ENCODE results near the gene SRGAP3. TPM values are rescaled to one million over a fixed set of nuclear protein-coding genes. Genes with fewer than 3 reads are reported as not detected.

Gene SRGAP3
- polyA plus RNA-seq, 3 donors: 0.90 to 1.7 (median 1.4) TPM

DNA sequence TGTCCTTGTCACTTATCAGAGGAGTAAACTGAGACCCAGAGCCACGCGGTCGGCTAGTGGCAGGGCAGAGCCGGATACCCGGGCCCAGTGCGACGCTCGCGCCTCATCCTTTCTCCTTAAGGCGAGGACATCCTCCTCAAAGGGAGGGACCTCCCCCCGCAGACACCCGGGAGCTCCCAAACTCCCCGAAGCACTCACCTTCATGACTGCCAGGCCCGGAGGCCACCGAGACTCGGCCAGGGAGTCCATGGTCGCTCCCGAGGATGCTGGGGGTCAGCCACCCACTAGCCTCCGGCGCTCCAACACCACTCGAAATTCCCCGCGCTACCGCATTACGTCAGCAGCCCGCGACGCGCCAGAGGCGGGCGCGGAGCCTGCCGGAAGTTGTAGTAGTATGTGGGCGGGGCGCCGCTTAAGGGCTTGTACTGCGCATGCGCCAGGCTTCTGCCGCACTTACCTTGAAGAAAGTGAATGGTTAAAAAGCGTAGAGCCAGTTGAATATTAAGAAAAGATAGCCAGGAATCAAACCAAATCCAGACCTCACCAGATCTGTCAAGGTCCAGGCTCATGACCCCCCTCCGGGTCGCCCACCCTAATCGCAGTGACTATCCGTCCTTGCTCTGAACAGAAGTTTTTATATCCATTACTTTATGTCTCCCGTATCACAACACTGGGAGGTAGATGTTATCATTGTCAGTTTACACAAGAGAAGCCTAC is 286.2 kb downstream of the SRGAP3 start, which contains the start of gene RAD18:
TSS of gene RAD18 (minus strand) at position 336 of the 717 bp plus-strand sequence. CDS start at position 249, 87 bp downstream.
- no peak within 1 kb of the TSS for H3K27ac ChIP-seq (ENCODE audit: low read depth, low read length)
- 0 to 1% (median 1%) methylated on average over 45 of the region's 45 CpGs for whole genome bisulfite sequencing, 3 donors

DNA sequence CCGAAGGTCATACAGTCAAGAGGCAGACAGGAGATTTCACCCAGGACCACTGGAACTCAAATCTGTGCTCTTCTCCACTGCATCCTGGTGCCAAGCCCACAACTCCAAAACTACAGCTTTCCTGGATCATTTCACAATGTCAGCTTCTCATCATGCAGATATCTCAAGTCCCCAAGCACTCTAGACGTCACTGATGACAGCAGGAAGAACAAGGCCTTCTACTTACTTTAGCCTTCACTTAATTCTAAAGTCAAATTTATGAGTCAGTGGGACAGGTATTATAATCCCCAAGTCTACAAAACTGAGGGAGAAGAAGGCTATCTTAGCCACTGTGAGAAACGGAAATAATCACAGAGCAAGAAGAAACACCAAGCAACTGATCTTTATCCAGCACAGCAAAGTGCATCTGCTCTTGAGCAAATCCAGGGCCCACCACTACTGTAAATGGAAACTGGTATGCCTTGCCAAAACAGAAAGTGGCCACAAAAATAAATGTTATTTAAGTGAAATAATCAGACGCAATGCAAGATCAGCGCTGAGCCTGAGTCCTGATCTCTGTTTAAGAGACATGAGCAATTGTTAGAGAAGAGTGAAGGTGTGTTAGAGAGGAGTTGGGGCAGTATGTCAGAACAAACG is 287.1 kb downstream of the SRGAP3 start:
- no peak overlapping the region for H3K27ac ChIP-seq (ENCODE audit: low read depth, low read length)
- WGBS, 3 donors: 32 to 33% (median 33%) methylated on average over 6 of the region's 6 CpGs

DNA sequence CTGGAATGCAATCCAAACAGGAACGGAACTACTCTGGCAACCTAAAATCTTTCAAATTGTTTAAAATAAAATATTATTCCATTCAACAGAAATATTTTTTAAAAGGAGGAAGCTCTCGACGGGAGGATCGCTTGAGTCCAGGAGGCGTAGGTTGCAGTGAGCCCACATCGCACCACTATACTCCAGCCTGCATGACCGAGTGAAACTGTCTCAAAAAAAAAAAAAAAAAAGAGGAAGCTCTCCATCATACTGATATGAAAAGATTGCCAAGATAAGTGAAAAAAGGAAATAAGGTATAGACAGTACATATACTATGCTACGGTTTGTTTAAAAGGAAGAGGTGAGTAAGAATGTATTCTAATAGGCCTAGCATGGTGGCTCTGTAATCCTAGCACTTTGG is 289.8 kb downstream of the SRGAP3 start:
- 50 to 91% (median 53%) methylated on average over 8 of the region's 8 CpGs for WGBS, 3 donors
- H3K27ac ChIP-seq (ENCODE audit: low read depth, low read length): no peak overlapping the region

DNA sequence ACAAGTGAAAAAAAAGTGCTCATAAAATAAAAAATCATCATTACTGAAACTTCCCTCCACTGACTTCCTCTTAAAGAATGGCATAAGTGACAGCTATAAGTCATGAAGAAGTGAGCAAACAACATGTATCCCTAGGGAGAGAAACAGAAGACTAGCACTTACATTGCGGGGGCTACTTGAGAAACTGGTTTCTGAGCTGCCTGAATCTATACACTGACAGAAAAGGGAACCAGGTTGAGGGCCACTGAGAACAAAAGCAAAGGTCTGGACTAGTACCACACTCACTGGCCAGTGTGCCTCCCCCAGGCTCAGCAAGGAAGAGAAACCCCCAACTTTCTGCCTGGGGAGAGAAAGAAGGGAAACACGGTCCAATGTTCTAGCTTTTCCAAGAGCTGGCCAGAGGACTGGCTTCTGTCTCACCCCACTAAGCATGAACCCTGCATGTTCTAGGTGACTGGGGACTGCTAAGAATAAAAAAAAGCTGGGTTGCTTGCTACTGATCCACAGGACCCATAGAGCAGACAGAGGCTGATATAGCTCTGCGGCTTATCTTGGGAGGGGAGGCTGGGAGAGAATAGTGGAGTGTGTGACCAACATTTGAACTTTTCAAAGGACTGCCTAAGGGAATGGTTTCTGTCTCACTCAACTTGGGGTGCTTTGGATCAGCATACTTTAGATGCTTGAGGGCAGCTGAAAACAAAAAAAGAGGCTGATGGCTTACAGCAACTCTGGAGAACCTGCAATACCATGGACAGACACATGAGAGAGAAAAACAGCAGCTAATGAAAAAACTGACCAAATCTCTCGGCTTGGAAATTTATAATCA is 294.3 kb downstream of the SRGAP3 start:
- WGBS, 3 donors: 81 to 89% (median 87%) methylated on average over 4 of the region's 4 CpGs
- H3K27ac ChIP-seq (ENCODE audit: low read depth, low read length): no peak overlapping the region

DNA sequence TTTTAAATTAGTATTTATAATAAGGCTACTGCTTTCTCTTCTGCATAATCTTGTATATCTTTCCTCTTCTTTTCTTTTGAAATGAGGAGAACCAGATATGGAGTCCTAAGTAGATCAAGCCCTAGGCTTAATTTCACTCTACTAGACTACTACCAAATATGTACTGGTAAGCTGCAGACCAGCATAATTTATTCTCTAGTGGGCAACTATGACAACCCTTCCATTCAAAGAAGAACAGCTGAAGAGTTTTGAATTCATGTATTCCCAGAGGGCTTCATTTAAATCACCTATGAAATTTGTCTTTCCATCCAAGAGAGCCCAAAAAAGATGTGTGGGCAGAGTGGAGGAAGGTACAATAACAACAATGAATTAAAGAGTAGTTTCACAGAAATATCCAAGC is 296.1 kb downstream of the SRGAP3 start:
- no peak overlapping the region for H3K27ac ChIP-seq (ENCODE audit: low read depth, low read length)

DNA sequence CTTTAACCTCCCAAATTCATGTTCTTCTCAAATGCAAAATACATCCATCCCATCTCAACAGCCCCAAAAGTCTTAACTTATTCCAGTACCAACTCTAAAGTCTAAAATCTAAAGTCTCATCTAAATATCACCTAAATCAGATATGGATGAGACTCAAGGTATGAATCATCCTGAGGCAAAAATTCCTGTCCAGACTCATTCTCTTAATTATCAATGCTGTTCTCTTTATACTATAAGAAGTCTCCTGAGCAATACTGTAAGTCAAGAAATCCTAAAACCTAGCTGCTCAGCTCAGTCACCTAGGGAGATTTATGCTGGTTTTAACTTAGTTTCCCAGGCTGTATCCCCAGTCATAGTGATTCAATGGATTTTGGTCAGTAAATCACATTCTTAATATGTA is 297.3 kb downstream of the SRGAP3 start:
- H3K27ac ChIP-seq (ENCODE audit: low read depth, low read length): no peak overlapping the region

DNA sequence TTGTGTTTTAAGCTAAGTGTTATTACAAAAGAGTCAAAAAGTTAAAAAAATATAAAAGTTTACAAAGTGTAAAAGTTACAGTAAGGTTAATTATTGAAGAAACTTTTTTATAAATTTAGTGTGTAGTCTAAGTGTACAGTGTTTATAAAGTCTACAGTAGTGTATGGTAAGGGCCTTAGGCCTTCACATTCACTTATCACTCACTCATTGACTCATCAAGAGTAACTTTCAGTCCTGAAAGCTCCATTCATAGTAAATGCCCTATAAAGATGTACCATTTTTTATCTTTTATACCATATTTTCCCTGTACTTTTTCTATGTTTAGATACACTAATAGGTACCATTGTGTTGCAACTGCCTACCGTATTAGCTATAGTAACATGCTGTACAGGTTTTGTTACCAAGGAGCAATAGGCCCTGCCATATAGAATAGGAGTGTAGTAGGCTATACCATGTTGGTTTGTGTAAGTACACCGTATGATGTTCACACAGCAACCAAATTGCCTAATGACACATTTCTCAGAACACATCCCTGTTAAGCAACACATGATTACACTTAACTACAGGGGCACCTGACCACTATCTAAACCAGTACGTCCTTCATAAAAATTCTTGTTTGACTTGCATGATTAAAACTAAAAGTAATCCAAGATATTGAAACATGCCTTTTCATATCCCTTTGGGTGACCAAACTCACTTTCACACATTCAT is 303.4 kb downstream of the SRGAP3 start:
- H3K27ac ChIP-seq (ENCODE audit: low read depth, low read length): no peak overlapping the region
- 41 to 84% (median 71%) methylated on average over 3 of the region's 3 CpGs for WGBS, 3 donors

DNA sequence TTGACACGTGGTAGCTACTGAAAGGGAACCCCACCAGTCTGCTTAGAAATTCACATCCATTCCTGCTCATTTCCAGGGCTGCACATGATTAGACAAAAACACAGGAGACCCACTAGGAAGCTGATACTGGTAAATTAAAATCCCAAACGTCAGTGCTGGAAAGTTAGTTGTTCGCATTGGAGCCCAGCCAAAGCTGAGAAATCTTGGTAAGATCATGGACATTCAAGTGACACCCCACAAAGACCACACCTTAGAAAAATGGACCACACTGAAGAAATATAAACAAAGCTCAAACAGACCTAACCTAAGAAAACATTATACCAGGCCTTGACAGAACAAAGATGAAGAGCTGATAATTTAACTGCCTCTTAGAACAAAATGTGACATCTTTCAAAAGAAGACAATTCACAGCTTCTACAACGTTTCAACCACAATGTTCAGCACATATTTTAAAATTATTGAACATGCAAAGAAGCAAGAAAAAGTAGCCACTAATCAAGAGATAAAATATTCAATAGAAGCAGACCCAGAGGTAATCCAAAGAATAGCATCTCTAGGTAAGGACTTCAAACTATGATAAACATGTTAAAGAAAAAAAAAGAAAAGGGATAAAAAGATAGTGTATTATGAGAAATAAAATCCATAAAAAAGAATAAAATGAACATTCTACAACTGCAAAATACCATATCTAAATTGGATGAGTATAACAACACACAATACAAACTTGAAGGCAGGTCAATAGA is 306.5 kb downstream of the SRGAP3 start:
- H3K27ac ChIP-seq (ENCODE audit: low read depth, low read length): no peak overlapping the region
- whole genome bisulfite sequencing, 3 donors: 86 to 92% (median 90%) methylated on average over 4 of the region's 4 CpGs

DNA sequence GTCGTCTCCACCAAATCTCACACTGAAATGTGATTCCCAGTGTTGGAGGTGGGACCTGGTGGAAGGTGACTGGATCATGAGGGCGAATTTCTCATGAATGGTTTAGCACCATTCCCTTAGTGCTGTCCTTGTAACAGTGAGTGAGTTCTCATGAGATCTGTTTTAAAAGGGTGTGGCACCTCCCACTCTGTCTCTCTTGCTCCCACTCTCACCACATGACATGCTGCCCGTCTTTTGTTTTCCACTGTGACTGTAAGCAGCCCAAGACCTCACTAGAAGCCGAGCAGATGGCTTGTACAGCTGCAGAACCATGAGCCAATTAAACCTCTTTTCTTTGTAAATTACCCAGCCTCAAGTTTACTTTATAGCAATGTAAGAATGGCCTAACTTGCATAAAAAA is 307.3 kb downstream of the SRGAP3 start:
- H3K27ac ChIP-seq (ENCODE audit: low read depth, low read length): no peak overlapping the region
- 94 to 98% (median 96%) methylated on average over 4 of the region's 4 CpGs for WGBS, 3 donors

DNA sequence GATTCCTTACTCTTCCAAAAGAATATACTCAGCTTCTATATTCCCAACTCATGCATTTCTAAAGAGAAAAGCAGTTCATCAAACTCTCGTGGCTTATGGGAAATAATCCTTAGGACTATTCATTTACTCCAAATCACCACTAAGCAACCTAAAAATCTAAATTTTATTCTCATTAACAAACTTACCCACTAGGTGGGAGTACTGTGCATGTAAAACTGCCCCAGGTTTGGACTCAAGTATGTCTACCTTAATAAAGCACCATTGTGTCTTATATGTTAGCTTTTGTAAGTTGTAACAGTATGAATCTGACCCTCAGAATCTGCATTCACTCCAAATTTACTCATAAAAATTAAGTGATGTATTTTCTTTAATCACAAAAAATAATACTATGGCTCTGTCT is 311.4 kb downstream of the SRGAP3 start:
- no peak overlapping the region for H3K27ac ChIP-seq (ENCODE audit: low read depth, low read length)
- WGBS, 3 donors: 75 to 79% (median 78%) methylated on average over 1 of the region's 1 CpG

DNA sequence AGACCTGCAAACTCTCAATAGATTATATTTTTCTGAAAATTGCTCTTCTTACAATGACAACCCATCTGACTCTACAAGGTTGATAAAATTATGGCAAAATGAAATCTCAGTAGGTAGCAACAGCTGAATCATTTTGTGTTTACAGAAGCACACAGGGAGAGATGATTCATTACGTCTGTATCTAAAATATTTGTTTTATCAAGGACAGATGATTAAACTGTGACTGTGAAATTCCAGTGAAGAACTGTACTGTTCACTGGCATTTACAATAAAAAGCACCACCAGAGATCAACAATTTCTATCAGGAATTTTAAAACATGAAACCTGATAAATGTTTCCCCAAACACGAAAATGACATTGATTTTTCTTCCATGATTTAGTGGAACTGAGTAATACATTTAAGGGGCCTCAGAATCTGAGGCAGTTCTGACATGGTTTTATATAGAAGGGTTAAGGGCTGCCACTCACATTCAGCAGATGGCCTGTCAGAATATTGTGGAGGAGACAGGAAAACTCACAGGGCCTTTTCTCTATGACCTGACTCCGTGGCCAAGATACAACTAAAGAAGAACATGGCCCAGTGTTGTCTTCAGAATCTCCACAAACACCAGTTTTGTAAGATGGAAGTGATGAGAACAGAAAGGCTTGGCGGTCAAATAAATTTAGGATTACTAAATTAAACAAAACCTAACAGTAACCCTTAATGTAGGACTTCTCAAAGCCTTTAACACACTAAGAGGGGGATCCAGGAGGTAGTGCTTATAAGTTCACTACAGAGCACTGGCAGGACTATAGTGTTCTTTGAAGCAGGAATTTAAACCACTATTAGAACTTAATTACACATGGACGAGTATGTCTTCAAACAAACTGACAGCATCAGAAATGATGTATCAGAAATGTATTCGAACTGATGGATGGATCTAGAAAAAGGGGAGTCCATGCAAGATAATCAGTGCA is 312.1 kb downstream of the SRGAP3 start:
- WGBS, 3 donors: 56 to 74% (median 74%) methylated on average over 6 of the region's 6 CpGs
- H3K27ac ChIP-seq (ENCODE audit: low read depth, low read length): no peak overlapping the region

DNA sequence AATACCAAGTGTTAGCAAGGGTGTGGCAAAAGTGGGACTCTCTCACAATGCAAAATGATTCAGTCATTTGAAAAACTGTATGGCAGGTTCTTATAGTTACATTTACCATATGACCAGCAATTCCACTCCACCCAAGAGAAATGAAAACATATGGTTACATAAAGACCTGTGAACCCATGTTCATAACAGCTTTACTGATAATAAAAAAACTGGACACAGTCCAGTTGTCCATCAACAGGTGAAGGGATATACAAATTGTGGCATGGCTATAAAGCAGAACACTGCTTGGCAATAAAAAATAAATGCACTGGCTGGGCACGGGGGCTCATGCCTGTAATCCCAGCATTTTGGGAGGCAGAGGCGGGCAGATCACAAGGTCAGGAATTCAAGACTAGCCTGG is 316.9 kb downstream of the SRGAP3 start:
- no peak overlapping the region for H3K27ac ChIP-seq (ENCODE audit: low read depth, low read length)
- 96 to 99% (median 98%) methylated on average over 2 of the region's 2 CpGs for WGBS, 3 donors

DNA sequence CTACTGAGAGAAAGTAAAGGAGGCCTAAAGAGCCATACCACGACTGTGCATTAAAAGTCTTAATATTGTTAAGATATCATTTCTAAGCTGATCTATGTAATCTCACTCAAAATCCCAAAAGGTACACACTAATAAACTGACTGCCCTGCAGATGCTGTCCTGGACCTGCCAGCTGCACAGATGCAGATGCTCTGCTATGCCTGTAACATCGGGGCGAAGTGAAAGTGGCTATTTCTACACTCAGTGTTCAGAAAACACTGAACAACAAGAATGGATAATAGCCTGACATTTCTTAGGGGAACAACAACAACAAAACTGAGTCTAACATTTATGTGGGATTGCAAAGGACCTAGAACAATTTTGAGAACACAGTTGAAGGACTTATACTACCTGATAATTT is 318.1 kb downstream of the SRGAP3 start:
- 95 to 97% (median 96%) methylated on average over 3 of the region's 3 CpGs for WGBS, 3 donors
- H3K27ac ChIP-seq (ENCODE audit: low read depth, low read length): no peak overlapping the region

Other genes with a start within 250 kb of the SRGAP3 start
- 10 to 100 TPM; 14.1 to 22.3 (median 14.3) TPM for gene THUMPD3, start 113.4 kb upstream of the SRGAP3 start, polyA plus RNA-seq
- 10 to 100 TPM; 15.6 to 32.4 (median 28.3) TPM for gene SETD5, start 148.0 kb upstream of the SRGAP3 start, polyA plus RNA-seq

Measured in adipose tissue (tissue), 3 donors.